T-helper 2 cell treated with Interferon-gamma antibody and Interleukin-4, amounts not matched to agents 5 μg/mL and 100 μg/mL, for 36 hours (primary cell): Measurements from ENCODE around the gene CRISPLD2.

Experiments
- DNase-seq: peaks from one replicate; pipeline ENCODE4 v3.0.0; 2021; ENCODE audit warnings: low spot score
- H3K27ac Mint-ChIP-seq: one replicate; pipeline ENCODE4 v1.8.0; 2021; ENCODE audit warnings: mild to moderate bottlenecking, mixed read lengths
- H3K27me3 Mint-ChIP-seq: one replicate; pipeline ENCODE4 v1.8.0; 2021; ENCODE audit warnings: low read depth, mixed read lengths
- H3K36me3 Mint-ChIP-seq: one replicate; pipeline ENCODE4 v1.8.0; 2021; ENCODE audit warnings: low read depth, mixed read lengths
- H3K4me1 Mint-ChIP-seq: one replicate; pipeline ENCODE4 v1.8.0; 2021; ENCODE audit warnings: low read depth, mixed read lengths
- H3K4me3 Mint-ChIP-seq: one replicate; pipeline ENCODE4 v1.8.0; 2022; ENCODE audit warnings: mild to moderate bottlenecking, moderate library complexity, mixed read lengths
- H3K9me3 Mint-ChIP-seq: one replicate; pipeline ENCODE4 v1.8.0; 2021; ENCODE audit warnings: mixed read lengths

The CRISPLD2 gene

DNA sequence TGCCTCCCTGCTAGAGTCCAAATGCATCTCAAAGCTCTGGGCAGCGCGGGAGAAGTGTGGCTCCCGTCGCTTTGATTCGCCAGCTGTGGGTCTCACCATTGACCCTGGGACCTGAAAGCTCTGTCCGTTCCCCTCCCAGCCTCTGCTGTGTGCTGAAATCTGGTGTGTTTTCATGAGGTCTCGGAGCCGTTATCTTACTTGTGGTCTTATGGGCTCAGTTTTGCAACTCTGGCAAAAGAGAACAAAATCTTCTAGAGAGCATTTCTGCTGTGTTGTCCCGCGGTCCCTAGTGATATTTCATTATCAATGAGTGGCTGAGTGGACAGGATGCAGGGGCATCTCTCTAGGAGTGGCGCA is 13.3 kb downstream of the CRISPLD2 start:
- no peak for DNase-seq
- H3K36me3 Mint-ChIP-seq = no peaks in the 10 kb centered on the region
- no peaks in the 10 kb centered on the region for H3K9me3 Mint-ChIP-seq
- peaks cover 2% of the 10 kb centered on the region for H3K27me3 Mint-ChIP-seq
- no peak overlapping the region for H3K4me3 Mint-ChIP-seq
- H3K27ac Mint-ChIP-seq = no peak overlapping the region
- no peaks in the 10 kb centered on the region for H3K4me1 Mint-ChIP-seq

DNA sequence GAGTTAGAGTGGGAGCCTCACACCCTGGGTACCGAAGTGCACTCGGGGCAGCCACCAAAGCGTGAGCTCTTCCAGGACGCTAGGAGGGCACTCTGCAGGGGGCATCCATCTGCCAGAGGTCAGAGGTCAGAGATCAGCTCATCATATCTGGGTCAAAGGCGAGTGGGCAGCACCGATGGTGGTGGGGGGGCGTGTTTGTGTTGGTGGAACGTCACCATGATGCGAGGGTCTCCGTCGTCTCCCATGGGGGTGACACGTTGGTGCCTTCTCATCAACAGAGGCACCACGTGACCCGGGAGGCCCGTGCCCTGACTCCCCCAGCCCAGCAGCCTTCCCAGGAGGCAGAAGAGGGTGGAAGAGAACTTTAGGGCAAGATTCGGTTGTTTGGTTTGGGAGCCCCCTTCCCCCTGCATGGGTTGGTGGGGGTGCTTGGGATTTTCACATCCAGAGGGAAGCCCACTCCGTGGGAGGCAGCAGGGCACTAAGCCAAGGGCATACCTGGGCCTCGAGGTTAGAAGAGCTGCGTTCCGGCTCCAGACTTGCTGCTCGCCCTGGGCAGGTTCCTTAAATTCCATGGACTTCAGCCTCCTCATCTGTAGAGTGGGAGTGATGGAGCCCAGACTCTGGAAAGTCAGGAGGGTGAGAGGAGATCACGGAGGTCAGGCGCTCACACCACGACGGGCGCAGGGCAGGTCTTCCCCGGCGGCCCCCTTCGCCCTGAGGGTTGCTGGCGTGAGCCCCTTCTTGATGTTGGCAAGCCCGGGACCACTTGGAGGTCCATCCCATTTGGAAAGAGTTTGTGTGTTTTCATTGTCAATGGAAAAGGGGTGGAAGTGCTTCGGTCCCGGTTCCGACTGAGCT is 14.0 kb downstream of the CRISPLD2 start:
- no peaks in the 10 kb centered on the region for H3K9me3 Mint-ChIP-seq
- no peaks in the 10 kb centered on the region for H3K36me3 Mint-ChIP-seq
- DNase-seq = no peak
- H3K27me3 Mint-ChIP-seq = peaks cover 2% of the 10 kb centered on the region
- H3K4me1 Mint-ChIP-seq = no peaks in the 10 kb centered on the region
- no peak overlapping the region for H3K4me3 Mint-ChIP-seq
- H3K27ac Mint-ChIP-seq = no peak overlapping the region

GRCh38 chr16:84834403-84834772 is 14.6 kb downstream of the CRISPLD2 start:
- no peak for DNase-seq
- Mint-ChIP-seq H3K4me3 (no peak overlapping the region), H3K9me3 (no peaks in the 10 kb centered on the region), H3K4me1 (no peaks in the 10 kb centered on the region), H3K27ac (no peak overlapping the region), H3K36me3 (no peaks in the 10 kb centered on the region), H3K27me3 (peaks cover 2% of the 10 kb centered on the region)

- Mint-ChIP-seq H3K27ac (no peak overlapping the region), H3K4me1 (no peaks in the 10 kb centered on the region), H3K4me3 (no peak overlapping the region), H3K27me3 (peaks cover 9% of the 10 kb centered on the region), H3K36me3 (no peaks in the 10 kb centered on the region), H3K9me3 (no peaks in the 10 kb centered on the region)
- no peak for DNase-seq
Observed at GRCh38 chr16:84836234-84836647, 16.5 kb downstream of the CRISPLD2 start.

GRCh38 chr16:84836967-84837366 is 17.2 kb downstream of the CRISPLD2 start:
- no peak overlapping the region for H3K4me3 Mint-ChIP-seq
- no peaks in the 10 kb centered on the region for H3K9me3 Mint-ChIP-seq
- H3K4me1 Mint-ChIP-seq = no peaks in the 10 kb centered on the region
- H3K36me3 Mint-ChIP-seq = no peaks in the 10 kb centered on the region
- DNase-seq = no peak
- H3K27ac Mint-ChIP-seq = no peak overlapping the region
- peaks cover 15% of the 10 kb centered on the region for H3K27me3 Mint-ChIP-seq

GRCh38 chr16:84838383-84838948 is 18.7 kb downstream of the CRISPLD2 start:
- H3K27ac Mint-ChIP-seq = no peak overlapping the region
- H3K36me3 Mint-ChIP-seq = no peaks in the 10 kb centered on the region
- no peak overlapping the region for H3K4me3 Mint-ChIP-seq
- no peak for DNase-seq
- H3K4me1 Mint-ChIP-seq = peaks cover 1% of the 10 kb centered on the region
- peaks cover 26% of the 10 kb centered on the region for H3K27me3 Mint-ChIP-seq
- H3K9me3 Mint-ChIP-seq = no peaks in the 10 kb centered on the region

DNA sequence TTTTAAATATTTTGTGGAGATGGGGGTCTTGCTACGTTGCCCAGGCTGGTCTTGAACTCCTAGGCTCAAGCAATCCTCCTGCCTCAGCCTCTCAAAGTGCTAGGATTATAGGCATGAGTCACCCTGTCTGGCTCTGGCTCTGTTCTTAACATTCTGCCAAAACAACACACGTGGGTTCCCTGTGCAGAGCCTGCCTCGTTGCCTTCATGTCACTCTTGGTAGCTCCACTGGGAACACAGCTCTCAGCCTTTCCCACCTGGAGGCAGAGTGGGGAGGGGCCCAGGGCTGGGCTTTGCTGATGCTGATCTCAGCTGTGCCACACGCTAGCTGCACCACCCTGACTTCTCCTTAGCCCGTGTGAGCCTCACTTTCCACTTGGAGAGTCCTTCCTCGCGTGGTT is 19.3 kb downstream of the CRISPLD2 start:
- H3K27me3 Mint-ChIP-seq = peaks cover 27% of the 10 kb centered on the region
- H3K4me3 Mint-ChIP-seq = no peak overlapping the region
- DNase-seq = no peak
- H3K36me3 Mint-ChIP-seq = no peaks in the 10 kb centered on the region
- no peaks in the 10 kb centered on the region for H3K9me3 Mint-ChIP-seq
- no peak overlapping the region for H3K27ac Mint-ChIP-seq
- peaks cover 1% of the 10 kb centered on the region for H3K4me1 Mint-ChIP-seq

GRCh38 chr16:84839956-84840355 is 20.2 kb downstream of the CRISPLD2 start:
- H3K4me1 Mint-ChIP-seq = peaks cover 1% of the 10 kb centered on the region
- H3K36me3 Mint-ChIP-seq = no peaks in the 10 kb centered on the region
- no peak overlapping the region for H3K27ac Mint-ChIP-seq
- no peaks in the 10 kb centered on the region for H3K9me3 Mint-ChIP-seq
- no peak for DNase-seq
- no peak overlapping the region for H3K4me3 Mint-ChIP-seq
- peaks cover 30% of the 10 kb centered on the region for H3K27me3 Mint-ChIP-seq

DNA sequence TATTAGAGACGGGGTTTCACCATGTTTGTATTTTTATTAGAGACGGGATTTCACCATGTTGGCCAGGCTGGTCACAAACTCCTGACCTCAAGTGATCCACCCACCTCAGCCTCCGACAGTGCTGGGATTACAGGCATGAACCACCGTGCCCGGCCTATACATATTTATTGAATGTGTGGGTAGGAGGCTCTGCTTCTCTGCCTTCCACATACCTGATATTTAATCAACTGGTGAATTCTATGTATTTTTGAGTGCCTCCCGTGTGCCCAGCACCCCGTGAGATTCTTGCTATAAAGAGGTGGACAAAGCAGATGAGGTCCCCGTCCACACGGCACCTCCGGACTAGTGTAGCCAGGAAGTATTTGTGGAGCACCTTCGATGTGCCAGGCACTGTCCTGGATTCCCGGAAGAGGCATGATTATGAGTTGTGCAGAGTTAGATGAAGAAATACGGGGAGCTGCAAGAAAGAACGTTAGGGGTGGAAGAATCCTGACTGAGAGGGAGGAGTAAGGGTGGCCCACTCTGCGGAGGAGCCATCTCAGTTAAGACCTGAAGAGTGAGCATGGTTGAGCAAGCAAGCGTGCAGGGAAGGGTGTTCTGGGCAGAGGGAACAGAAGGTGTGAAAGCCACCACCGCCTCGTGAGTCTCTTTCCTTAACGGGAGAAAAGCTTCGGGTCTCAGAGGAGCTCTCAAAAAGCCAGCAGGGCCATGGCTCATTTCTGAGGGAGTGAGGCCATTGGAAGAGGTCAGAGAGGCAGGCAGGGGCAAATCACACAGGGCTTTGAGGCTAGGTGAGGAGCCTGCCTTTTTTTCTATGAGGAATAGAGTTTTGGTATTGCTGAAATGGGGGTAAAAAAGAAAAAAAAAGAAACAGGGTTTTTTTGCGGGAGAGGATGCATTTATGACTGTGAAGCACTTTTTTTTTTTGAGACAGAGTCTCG is 21.2 kb downstream of the CRISPLD2 start:
- no peak for DNase-seq
- peaks cover 1% of the 10 kb centered on the region for H3K4me1 Mint-ChIP-seq
- no peak overlapping the region for H3K4me3 Mint-ChIP-seq
- peaks cover 30% of the 10 kb centered on the region for H3K27me3 Mint-ChIP-seq
- no peaks in the 10 kb centered on the region for H3K9me3 Mint-ChIP-seq
- no peak overlapping the region for H3K27ac Mint-ChIP-seq
- no peaks in the 10 kb centered on the region for H3K36me3 Mint-ChIP-seq

DNA sequence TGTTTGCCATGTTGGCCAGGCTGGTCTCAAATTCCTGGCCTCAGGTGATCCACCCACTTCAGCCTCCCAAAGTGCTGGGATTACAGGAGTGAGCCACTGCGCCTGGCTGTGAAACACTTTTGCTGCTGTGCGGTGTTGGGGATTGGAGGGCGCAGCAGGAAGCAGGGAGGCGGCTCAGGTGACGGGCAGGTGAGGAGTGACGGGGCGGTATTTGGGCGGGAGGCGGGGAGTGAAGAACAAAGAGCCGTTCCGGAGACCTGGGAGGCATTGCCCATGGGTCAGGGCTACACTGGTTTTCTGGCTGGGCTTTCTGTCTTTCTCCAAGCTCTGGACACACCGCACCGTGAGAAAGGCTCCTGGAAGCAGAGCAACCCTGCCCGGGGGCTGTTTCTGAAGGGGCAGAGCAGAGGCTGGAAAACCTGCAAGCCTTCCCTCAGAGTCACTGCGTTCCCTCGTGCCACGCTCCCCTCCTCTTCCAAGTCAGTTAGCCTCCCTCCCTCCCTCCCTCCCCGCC is 22.1 kb downstream of the CRISPLD2 start:
- Mint-ChIP-seq H3K4me1 (peaks cover 1% of the 10 kb centered on the region), H3K27ac (no peak overlapping the region), H3K27me3 (peaks cover 30% of the 10 kb centered on the region), H3K4me3 (no peak overlapping the region), H3K36me3 (no peaks in the 10 kb centered on the region), H3K9me3 (no peaks in the 10 kb centered on the region)
- DNase-seq = no peak

GRCh38 chr16:84842516-84843148 is 22.8 kb downstream of the CRISPLD2 start:
- H3K4me3 Mint-ChIP-seq = no peak overlapping the region
- no peak overlapping the region for H3K27ac Mint-ChIP-seq
- H3K9me3 Mint-ChIP-seq = no peaks in the 10 kb centered on the region
- peaks cover 1% of the 10 kb centered on the region for H3K4me1 Mint-ChIP-seq
- H3K27me3 Mint-ChIP-seq = peaks cover 30% of the 10 kb centered on the region
- no peaks in the 10 kb centered on the region for H3K36me3 Mint-ChIP-seq
- DNase-seq = no peak

DNA sequence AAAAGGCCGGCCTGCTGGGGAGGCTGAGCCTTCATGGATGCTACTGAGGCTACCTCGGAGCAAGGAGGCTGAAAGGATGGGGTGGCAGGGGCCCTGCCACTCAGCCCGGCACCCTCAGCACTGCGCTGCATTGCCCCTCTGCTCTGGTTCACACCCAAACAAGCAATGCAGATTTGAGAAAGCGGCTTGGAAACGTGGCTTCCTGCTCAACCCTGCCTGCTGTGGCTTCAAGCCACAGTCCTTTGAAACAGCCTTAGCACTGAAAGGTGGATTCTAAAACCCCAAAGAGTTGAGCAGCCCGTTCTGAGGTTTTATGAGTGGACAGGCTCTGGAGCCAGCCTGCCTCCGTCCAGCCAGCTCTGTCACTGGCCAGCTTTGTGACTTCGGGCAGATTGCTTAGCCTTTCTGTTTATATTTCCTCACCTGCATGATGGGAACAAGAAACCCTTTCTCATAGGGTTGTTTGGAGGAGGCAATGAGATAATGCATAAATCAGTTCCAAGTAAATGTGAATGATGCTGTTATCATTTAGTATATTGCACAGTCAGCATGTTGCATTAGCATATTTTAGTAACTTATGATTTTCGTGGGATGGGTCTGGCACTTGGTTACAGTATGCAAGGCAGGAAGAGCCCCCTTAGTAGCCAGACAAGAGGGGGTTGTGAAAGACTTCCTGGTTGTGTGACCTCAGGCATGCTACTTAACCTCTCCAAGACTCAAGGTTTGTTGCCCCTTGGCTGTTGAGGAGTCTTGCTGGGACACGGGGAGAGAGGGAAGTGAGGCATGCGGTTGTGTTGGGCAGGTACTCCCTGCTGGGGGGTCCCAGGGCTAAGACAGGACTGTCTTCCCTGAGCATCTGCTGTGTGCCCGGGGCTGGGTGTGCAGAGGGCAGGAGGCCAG is 23.6 kb downstream of the CRISPLD2 start:
- Mint-ChIP-seq H3K36me3 (no peaks in the 10 kb centered on the region), H3K27ac (no peak overlapping the region), H3K4me3 (no peak overlapping the region), H3K4me1 (peaks cover 1% of the 10 kb centered on the region), H3K9me3 (no peaks in the 10 kb centered on the region), H3K27me3 (peaks cover 28% of the 10 kb centered on the region)
- DNase-seq = no peak

GRCh38 chr16:84844049-84844350 is 24.2 kb downstream of the CRISPLD2 start:
- Mint-ChIP-seq H3K9me3 (no peaks in the 10 kb centered on the region), H3K27me3 (peaks cover 28% of the 10 kb centered on the region), H3K4me3 (no peak overlapping the region), H3K4me1 (peaks cover 1% of the 10 kb centered on the region), H3K36me3 (no peaks in the 10 kb centered on the region), H3K27ac (no peak overlapping the region)
- DNase-seq = no peak
